HG03135 (cell line): ENCODE results near the gene PGAP3.

Source experiments
- ATAC-seq: cut with Tn5 transposase; IDR thresholded peaks from one replicate; pipeline ENCODE4 v1.9.1; 2021; ENCODE audit warnings: mild to moderate bottlenecking, moderate library complexity; ENCODE audit not compliant: unreplicated experiment

The PGAP3 gene

DNA sequence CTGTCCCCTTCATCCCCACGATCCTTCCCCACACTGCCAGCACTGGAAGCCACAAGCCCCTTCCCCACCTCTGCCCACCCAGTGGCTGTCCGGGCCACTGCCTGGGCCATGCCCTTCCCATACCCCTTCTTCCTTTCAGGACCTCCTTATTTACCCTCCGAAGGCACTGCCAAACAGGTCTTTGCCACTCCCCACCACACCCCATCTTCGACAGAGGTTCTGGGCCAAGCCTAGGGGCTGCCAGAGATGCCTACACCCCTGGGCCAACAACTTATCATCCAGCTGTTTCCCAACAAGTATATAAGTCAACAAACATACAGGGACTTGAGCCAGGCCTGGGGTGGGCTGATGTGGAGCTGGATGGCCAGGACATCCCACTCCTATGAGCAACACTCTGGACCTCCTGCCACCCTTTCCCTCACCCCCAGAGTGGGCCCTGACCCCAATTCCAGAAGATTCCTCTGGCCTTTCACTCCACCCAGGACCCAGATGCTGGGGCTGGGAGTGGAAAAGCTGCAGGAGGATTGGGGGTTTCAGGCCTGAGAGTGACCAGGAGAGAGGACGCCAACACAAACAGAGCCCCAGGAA, 62.6 kb downstream of the PGAP3 start:
- ATAC-seq, result no peak

GRCh38 chr17:39624313-39624712, 63.5 kb downstream of the PGAP3 start:
- ATAC-seq, result no peak

DNA sequence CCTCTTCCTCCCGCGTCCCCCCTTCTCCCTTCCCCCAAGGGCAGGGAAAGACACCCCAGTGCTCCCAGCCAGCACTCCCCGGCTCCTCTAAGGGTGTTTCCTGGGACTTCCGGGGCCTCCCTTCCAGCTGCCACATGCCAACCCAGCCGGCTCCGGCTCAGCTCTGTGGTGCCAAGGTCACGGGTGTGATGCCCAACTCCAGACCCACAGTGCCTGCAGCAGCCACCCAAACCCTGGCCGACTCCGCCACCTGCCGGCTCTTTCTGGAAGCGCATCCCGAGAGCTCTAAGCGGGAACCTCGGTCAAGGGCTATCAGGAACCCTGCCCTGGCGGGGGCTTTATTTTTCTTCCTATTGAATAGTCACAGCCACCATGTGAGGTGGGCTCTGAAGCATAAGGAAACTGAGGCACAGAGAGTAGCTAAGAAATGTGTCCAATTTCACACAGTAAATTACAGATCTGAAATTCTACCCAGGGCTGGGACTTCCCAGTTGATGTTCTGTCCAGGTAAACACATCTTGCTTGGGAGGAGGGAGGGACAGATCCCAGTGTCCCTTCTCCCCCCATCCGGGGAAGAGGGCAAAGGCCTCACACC, 64.4 kb downstream of the PGAP3 start:
- peak; percentile 56 for ATAC-seq

GRCh38 chr17:39622380-39623006, 65.4 kb downstream of the PGAP3 start:
- ATAC-seq, result no peak

DNA sequence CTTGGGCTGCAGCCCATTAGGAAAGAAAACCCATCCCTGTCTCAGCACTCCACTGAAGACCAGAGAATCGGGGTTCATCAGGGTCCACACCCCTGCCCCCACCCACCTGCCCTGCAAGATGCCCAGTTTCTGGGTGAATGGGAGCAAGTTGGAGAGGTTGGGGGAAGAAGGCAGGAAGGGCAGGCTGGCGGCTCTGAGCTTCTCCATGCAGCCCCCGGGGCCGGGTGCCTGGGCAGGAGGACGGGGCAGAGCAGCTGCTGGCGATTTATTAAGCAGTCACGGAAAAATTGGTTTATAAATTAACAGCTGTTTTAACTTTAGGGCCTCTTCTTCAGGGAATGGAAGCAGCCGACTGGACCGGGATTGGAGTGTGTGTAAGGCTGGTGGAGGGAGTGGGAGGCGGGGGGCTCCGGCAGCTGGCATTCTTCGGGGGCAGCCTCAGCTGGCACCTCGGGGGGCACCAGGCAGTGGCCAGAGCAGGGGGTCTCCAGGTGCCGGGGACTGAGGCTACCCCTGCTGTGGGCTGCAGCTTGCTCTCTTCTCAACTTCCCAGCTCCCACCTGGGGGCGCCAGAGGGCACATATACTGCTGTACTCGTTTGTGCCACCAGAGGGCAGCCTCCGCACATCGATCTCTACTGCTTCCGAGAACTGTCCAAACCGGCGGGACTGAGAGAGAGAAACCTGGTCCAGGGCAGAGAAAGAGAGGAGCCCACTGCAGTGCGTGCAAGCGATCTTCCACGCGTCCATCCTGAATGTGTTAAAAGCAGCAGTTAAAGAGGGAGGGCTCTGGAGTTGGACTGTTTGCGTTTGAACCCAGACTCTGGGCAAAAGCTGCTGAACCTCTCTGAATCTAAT, 66.1 kb downstream of the PGAP3 start:
- ATAC-seq, result no peak
